Mesenchymal stem cell (in vitro differentiated cells and primary cell): ENCODE data around the gene MTA3.

Experiments used
- DNase-seq: peaks from one replicate; pipeline ENCODE4 v3.0.0-alpha.2; 2013
- H2AFZ ChIP-seq: one replicate; pipeline ENCODE4 v1.6.1; 2013; ENCODE audit warnings: low read depth, mild to moderate bottlenecking, control low read depth, inconsistent platforms, low read length, moderate library complexity
- H2AK5ac ChIP-seq: 2 replicates; pipeline ENCODE4 v1.6.1; 2013; ENCODE audit warnings: low read length, moderate library complexity, mild to moderate bottlenecking, inconsistent platforms; ENCODE audit not compliant: severe bottlenecking
- H2BK120ac ChIP-seq: one replicate; pipeline ENCODE4 v1.6.1; 2013; ENCODE audit warnings: low read depth, mild to moderate bottlenecking, inconsistent platforms, low read length, moderate library complexity
- H2BK12ac ChIP-seq, 2 experiments: one replicate each; pipeline ENCODE4 v1.6.1; 2013; ENCODE audit warnings: inconsistent platforms in 2 of 2, low read length in 2 of 2, mild to moderate bottlenecking in 2 of 2, moderate library complexity in 2 of 2, control low read depth in 1 of 2
- H2BK15ac ChIP-seq: one replicate; pipeline ENCODE4 v1.6.1; 2013; ENCODE audit warnings: mild to moderate bottlenecking, low read depth, inconsistent platforms; ENCODE audit not compliant: poor library complexity, severe bottlenecking
- H2BK5ac ChIP-seq: 2 replicates; pipeline ENCODE4 v1.6.1; 2013; ENCODE audit warnings: low read depth, mild to moderate bottlenecking, low read length, control low read depth, inconsistent platforms; ENCODE audit not compliant: poor library complexity, severe bottlenecking
- H3K14ac ChIP-seq, 2 experiments: one replicate each; pipeline ENCODE4 v1.6.1; 2013; ENCODE audit warnings: inconsistent platforms in 2 of 2, low read length in 2 of 2, control low read depth in 1 of 2, mild to moderate bottlenecking in 1 of 2, moderate library complexity in 1 of 2
- H3K18ac ChIP-seq, 2 experiments: one replicate each; pipeline ENCODE4 v1.6.1; 2013; ENCODE audit warnings: inconsistent platforms in 2 of 2, low read length in 2 of 2, control low read depth in 1 of 2, low read depth in 1 of 2, mild to moderate bottlenecking in 1 of 2
- H3K23ac ChIP-seq, 2 experiments: one replicate each; pipeline ENCODE4 v1.6.1; 2013; ENCODE audit warnings: inconsistent platforms in 2 of 2, low read length in 2 of 2, mild to moderate bottlenecking in 2 of 2, moderate library complexity in 2 of 2, control low read depth in 1 of 2
- H3K27ac ChIP-seq: 2 replicates; pipeline ENCODE4 v1.5.1; 2013; ENCODE audit warnings: mild to moderate bottlenecking, moderate library complexity, low read length, control low read depth, inconsistent platforms; ENCODE audit not compliant: poor library complexity, severe bottlenecking
- H3K27me3 ChIP-seq, 2 experiments: 2 replicates each; pipeline versions ENCODE4 v1.6.1 to v1.7.0; 2013; ENCODE audit warnings: low read length in 2 of 2, mild to moderate bottlenecking in 2 of 2, moderate library complexity in 2 of 2, control low read depth in 1 of 2, inconsistent platforms in 1 of 2; ENCODE audit not compliant: control insufficient read depth in 1 of 2, insufficient read depth in 1 of 2
- H3K36me3 ChIP-seq, 2 experiments: 2 replicates each; pipeline versions ENCODE4 v1.6.1 to v1.7.0; 2013; ENCODE audit warnings: low read length in 2 of 2, control low read depth in 1 of 2, inconsistent platforms in 1 of 2, low read depth in 1 of 2, mild to moderate bottlenecking in 1 of 2; ENCODE audit not compliant: insufficient read depth in 2 of 2, control insufficient read depth in 1 of 2
- H3K4ac ChIP-seq, 2 experiments: one replicate each; pipeline ENCODE4 v1.6.1; 2013; ENCODE audit warnings: inconsistent platforms in 2 of 2, low read length in 2 of 2, mild to moderate bottlenecking in 2 of 2, moderate library complexity in 2 of 2, control low read depth in 1 of 2, low read depth in 1 of 2
- H3K4me1 ChIP-seq: 2 replicates; pipeline ENCODE4 v1.6.1; 2013; ENCODE audit warnings: low read depth, low read length, control low read depth; ENCODE audit not compliant: control insufficient read depth, insufficient read depth
- H3K4me2 ChIP-seq: 2 replicates; pipeline ENCODE4 v1.6.1; 2013; ENCODE audit warnings: low read length, mild to moderate bottlenecking, inconsistent platforms; ENCODE audit not compliant: poor library complexity, severe bottlenecking
- H3K4me3 ChIP-seq, 2 experiments: 2 replicates each; pipeline versions ENCODE4 v1.5.1 to v1.7.0; 2013; ENCODE audit warnings: low read length in 2 of 2, mild to moderate bottlenecking in 2 of 2, control low read depth in 1 of 2, low read depth in 1 of 2; ENCODE audit not compliant: insufficient read depth in 1 of 2
- H3K79me1 ChIP-seq: replicated peaks from 2 replicates; pipeline ENCODE4 v1.6.1; 2013; ENCODE audit warnings: mild to moderate bottlenecking, control low read depth, low read length, inconsistent platforms; ENCODE audit not compliant: poor library complexity, severe bottlenecking
- H3K9ac ChIP-seq: 2 replicates; pipeline ENCODE4 v1.7.0; 2013; ENCODE audit warnings: mild to moderate bottlenecking, low read length, moderate library complexity
- H3K9me3 ChIP-seq: 2 replicates; pipeline ENCODE4 v1.7.0; 2013; ENCODE audit warnings: mild to moderate bottlenecking, low read length; ENCODE audit not compliant: control insufficient read depth
- H4K8ac ChIP-seq: one replicate; pipeline ENCODE4 v1.6.1; 2013; ENCODE audit warnings: inconsistent platforms, mild to moderate bottlenecking, low read length, moderate library complexity
- H4K91ac ChIP-seq: one replicate; pipeline ENCODE4 v1.6.1; 2013; ENCODE audit warnings: mild to moderate bottlenecking, low read length, inconsistent platforms
- WGBS: methylation state at CpG from one replicate; pipeline ENCODE4 v1.1.7; 2013; ENCODE audit warnings: mixed read lengths; 5-methylcytosine and 5-hydroxymethylcytosine counted together

The MTA3 gene

DNA sequence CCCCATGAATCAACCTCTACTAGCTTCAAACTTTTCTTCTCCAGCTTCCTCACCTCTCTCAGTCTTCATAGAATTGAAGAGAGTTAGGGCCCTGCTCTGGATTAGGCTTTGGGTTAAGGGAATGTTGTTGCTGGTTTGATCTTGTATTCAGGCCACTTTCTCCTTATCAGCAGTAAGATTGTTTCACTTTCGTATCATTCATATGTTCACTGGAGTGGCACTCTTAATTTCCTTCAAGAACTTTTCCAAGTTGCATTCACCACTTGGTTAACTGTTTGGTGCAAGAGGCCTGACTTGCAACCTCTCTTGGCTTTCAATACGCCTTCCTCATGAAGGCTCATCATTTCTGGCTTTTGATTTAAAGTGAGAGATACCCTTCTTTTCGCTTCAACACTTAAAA, 172.7 kb downstream of the MTA3 start:
- H2BK120ac ChIP-seq = no peak overlapping the region
- peaks cover 10 to 16% of the 10 kb centered on the region in 2 experiments for H3K36me3 ChIP-seq
- H3K18ac ChIP-seq = no peak overlapping the region
- no peak overlapping the region for H4K91ac ChIP-seq
- no peak overlapping the region for H2BK5ac ChIP-seq
- WGBS = 96% methylated on average over 1 of the region's 3 CpGs
- H3K9me3 ChIP-seq = no peaks in the 10 kb centered on the region
- H3K23ac ChIP-seq = no peak overlapping the region
- H2BK12ac ChIP-seq = no peak overlapping the region
- no peak overlapping the region for H2AFZ ChIP-seq
- no peak overlapping the region for H3K4me2 ChIP-seq
- H4K8ac ChIP-seq = no peak overlapping the region
- H3K4me1 ChIP-seq = no peaks in the 10 kb centered on the region
- H3K27ac ChIP-seq = no peak overlapping the region
- H2BK15ac ChIP-seq = no peak overlapping the region
- H3K27me3 ChIP-seq = no peaks in the 10 kb centered on the region
- H3K9ac ChIP-seq = no peak overlapping the region
- no peak overlapping the region for H3K14ac ChIP-seq
- H3K4ac ChIP-seq = no peak overlapping the region
- H2AK5ac ChIP-seq = no peak overlapping the region
- DNase-seq = no peak
- no peaks in the 10 kb centered on the region for H3K79me1 ChIP-seq
- no peak overlapping the region for H3K4me3 ChIP-seq

DNA sequence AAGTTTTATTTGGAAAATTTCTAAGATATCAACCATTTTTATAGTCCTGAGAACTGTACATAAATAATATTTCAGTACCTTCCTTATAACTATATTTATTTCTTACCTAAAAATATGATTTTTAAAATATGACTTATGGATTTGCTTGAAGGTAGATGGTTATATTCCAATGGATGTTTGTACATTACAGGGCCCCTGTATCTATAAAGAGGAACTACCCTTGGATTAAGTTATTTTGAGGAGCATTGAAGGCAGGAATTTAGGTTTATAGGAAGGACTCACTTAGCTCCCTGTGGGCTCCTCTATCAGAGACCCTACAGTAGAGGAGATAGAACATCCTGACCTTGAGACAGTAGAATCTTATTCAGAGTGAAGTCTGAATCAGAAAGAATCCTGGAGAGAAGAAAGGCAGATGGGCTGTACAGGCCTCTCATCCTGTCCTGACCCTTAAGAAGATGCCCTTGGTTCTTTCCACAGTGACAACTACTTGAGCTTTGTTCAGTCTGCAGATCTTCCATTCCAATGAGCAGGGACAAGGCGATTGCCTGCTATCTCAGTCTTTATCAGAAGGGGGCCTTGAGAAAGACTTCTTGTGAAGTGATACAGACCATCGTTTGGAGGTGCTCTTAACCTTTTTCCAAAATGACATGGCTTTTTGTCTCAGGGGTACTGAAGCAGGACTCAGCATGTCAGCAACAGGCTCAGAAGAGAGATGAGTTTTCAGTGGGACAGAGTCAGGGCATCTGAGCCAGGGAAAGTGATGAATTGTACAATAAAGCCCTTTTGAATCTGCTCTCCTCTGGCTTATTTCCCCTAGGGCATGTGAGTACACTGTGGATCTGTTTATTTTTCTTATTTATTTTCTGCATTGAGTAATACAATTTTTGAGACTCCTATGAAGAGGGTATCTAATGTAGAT, 174.6 kb downstream of the MTA3 start:
- Histone ChIP-seq H2BK15ac (no peak overlapping the region), H2BK12ac (no peak overlapping the region), H3K4me3 (no peak overlapping the region), H3K23ac (no peak overlapping the region), H3K9ac (no peak overlapping the region), H4K8ac (no peak overlapping the region), H3K4me1 (no peaks in the 10 kb centered on the region), H2BK5ac (no peak overlapping the region), H3K14ac (no peak overlapping the region), H3K4ac (no peak overlapping the region), H3K27ac (no peak overlapping the region), H4K91ac (no peak overlapping the region), H2AK5ac (no peak overlapping the region), H3K79me1 (no peaks in the 10 kb centered on the region), H3K4me2 (no peak overlapping the region), H2AFZ (no peak overlapping the region), H3K18ac (no peak overlapping the region), H3K9me3 (no peaks in the 10 kb centered on the region), H3K36me3 (peaks cover 9 to 10% of the 10 kb centered on the region in 2 experiments), H3K27me3 (no peaks in the 10 kb centered on the region), H2BK120ac (no peak overlapping the region)
- WGBS = 88% methylated on average over 2 of the region's 2 CpGs
- DNase-seq = no peak

DNA sequence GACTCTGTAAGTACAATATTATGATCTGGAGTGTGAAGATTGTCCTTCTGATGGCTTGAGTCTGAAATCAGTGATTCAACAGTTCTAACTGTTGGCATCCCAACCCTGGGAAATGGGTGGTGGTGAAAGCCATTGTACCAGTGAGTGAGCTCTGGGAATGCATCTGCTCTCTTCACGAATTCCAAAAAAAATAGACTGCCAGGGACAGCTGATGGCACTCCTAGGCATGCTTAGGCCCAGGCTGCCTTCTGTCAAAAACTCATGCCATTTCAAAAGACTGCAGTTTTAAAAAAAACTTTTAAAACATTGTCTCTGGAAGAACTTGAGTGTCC, 175.2 kb downstream of the MTA3 start:
- Histone ChIP-seq H3K4ac (no peak overlapping the region), H3K23ac (no peak overlapping the region), H4K8ac (no peak overlapping the region), H3K4me2 (no peak overlapping the region), H3K4me1 (no peaks in the 10 kb centered on the region), H3K27ac (no peak overlapping the region), H2BK12ac (no peak overlapping the region), H4K91ac (no peak overlapping the region), H3K9me3 (no peaks in the 10 kb centered on the region), H3K9ac (no peak overlapping the region), H3K36me3 (peaks cover 9 to 10% of the 10 kb centered on the region in 2 experiments), H3K14ac (no peak overlapping the region), H3K18ac (no peak overlapping the region), H2AFZ (no peak overlapping the region), H3K27me3 (no peaks in the 10 kb centered on the region), H2AK5ac (no peak overlapping the region), H3K79me1 (no peaks in the 10 kb centered on the region), H2BK15ac (no peak overlapping the region), H2BK5ac (no peak overlapping the region), H2BK120ac (no peak overlapping the region), H3K4me3 (no peak overlapping the region)
- WGBS = 100% methylated on average over 1 of the region's 1 CpG
- no peak for DNase-seq

DNA sequence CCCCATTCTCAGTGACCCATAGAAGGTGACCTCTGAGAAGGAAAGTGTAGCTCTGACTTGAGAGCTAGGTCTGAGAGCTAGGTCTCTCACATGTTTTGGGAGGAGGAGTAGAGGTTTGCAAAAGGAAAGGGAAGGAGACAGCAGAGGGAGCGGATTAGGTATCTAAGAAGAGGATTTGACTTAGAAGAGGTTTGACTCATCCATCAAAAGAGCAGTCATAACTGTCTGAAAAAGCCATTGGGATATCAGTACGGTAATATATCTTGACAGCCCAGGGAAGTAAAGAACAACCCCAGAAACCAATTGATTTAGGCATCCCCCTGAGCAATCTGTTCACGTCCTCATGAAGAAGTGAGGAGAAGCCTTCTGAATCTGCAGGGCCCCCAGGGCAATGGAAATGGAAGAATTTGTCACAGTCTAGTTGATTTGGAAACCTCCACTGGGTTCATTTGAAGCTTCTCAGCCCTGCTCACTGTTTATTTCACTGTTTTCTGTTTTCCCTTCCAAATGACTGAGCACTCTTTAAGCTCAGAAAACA, 176.2 kb downstream of the MTA3 start:
- H3K9ac ChIP-seq = no peak overlapping the region
- 92% methylated on average over 3 of the region's 3 CpGs for WGBS

More for the DNA sequence above, 176.2 kb downstream of the MTA3 start:
- no peaks in the 10 kb centered on the region for H3K79me1 ChIP-seq
- H3K4me1 ChIP-seq = no peaks in the 10 kb centered on the region
- no peak overlapping the region for H3K4ac ChIP-seq
- no peak overlapping the region for H3K27ac ChIP-seq
- H4K91ac ChIP-seq = no peak overlapping the region
- H2AFZ ChIP-seq = no peak overlapping the region
- no peak overlapping the region for H2BK12ac ChIP-seq
- no peak overlapping the region for H2BK15ac ChIP-seq
- no peak overlapping the region for H3K23ac ChIP-seq
- no peak overlapping the region for H3K18ac ChIP-seq
- H2BK5ac ChIP-seq = no peak overlapping the region
- H3K9me3 ChIP-seq = no peaks in the 10 kb centered on the region
- H3K4me3 ChIP-seq = no peak overlapping the region
- DNase-seq = no peak
- no peak overlapping the region for H4K8ac ChIP-seq
- peaks cover 10 to 13% of the 10 kb centered on the region in 2 experiments for H3K36me3 ChIP-seq
- no peak overlapping the region for H2AK5ac ChIP-seq
- no peaks in the 10 kb centered on the region for H3K27me3 ChIP-seq
- H3K4me2 ChIP-seq = no peak overlapping the region
- H3K14ac ChIP-seq = no peak overlapping the region
- H2BK120ac ChIP-seq = no peak overlapping the region
